Stomach (tissue), 4 donors: ENCODE measurements around the gene TROAP.

Source experiments
- EP300 ChIP-seq: sonication (generic); formaldehyde crosslinking; IDR thresholded peaks from one replicate; pipeline ENCODE4 v1.6.1; 2017; ENCODE audit warnings: antibody characterized with exemption
- TF ChIP-seq, protein P1 (sequence below), 7 experiments: fragments of 450-650 bp in 4 of 7; fragments of 200-600 bp in 3 of 7; sonication (generic) in 3 of 7; IDR thresholded peaks; one replicate each; pipeline ENCODE4 v1.5.1; 2016 to 2019; ENCODE audit warnings: antibody characterized with exemption in 7 of 7, control low read depth in 2 of 7, mild to moderate bottlenecking in 1 of 7

DNA sequence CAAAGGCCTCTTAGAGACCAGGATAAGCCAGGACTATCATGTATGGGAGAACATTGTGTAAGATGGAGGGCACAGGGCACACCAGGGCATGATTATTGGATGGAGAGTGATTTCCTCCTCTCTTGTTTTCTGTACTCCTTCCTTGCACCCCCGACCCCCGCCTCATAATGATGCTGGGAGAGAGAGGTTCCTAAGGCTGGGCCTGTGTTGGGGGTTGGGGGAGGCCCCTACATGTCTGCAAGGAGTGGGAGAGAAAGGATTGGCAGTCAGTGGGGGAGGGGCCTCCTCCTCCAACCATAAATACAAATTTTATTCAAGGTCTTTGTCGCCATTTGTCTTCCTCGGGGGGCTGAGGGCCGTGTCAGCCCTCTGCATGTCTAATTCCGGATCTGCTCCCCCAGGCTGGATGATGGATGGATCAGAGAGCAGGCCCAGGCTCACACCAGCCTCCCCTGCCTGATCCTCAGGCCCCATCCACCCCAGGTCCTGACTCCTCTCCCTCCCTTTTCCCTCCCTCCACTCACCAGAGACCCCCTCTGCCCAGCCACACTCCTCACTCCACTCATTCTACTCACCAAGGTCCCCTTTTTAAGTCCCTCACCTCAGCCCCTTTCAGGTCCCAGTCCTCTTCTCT, 15.9 kb downstream of the TROAP start:
- TF ChIP-seq, protein P1, sequence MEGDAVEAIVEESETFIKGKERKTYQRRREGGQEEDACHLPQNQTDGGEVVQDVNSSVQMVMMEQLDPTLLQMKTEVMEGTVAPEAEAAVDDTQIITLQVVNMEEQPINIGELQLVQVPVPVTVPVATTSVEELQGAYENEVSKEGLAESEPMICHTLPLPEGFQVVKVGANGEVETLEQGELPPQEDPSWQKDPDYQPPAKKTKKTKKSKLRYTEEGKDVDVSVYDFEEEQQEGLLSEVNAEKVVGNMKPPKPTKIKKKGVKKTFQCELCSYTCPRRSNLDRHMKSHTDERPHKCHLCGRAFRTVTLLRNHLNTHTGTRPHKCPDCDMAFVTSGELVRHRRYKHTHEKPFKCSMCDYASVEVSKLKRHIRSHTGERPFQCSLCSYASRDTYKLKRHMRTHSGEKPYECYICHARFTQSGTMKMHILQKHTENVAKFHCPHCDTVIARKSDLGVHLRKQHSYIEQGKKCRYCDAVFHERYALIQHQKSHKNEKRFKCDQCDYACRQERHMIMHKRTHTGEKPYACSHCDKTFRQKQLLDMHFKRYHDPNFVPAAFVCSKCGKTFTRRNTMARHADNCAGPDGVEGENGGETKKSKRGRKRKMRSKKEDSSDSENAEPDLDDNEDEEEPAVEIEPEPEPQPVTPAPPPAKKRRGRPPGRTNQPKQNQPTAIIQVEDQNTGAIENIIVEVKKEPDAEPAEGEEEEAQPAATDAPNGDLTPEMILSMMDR (IDR thresholded peaks at IDR 0.05): no peak
- no peak for TF ChIP-seq EP300
